HepG2 (cell line): ENCODE data around the gene PLEKHG5. TPM values are rescaled to one million over a fixed set of nuclear protein-coding genes. Genes with fewer than 3 reads are reported as not detected.

Experiments used
- CCAR2 ChIP-seq: fragments of 200-400 bp; formaldehyde crosslinking; optimal IDR thresholded peaks from 2 replicates; pipeline ENCODE3; 2018; ENCODE audit warnings: low read depth, mild to moderate bottlenecking, low read length, moderate library complexity
- CREM ChIP-seq, 2 experiments: sonication (generic) in 1 of 2; formaldehyde crosslinking in 1 of 2; IDR thresholded peaks; 2 replicates each; pipeline versions ENCODE4 v1.4.0 to v1.6.1; 2016 to 2020; ENCODE audit warnings: antibody characterized with exemption in 1 of 2, mild to moderate bottlenecking in 1 of 2, missing genetic modification reagents in 1 of 2
- ERF ChIP-seq: IDR thresholded peaks from 2 replicates; pipeline ENCODE4 v1.6.1; 2018; ENCODE audit warnings: missing biosample characterization, missing genetic modification reagents
- ESRRA ChIP-seq: sonication (generic); formaldehyde crosslinking; IDR thresholded peaks from 2 replicates; pipeline ENCODE4 v1.5.1; 2020; ENCODE audit warnings: mild to moderate bottlenecking, low read depth, missing genetic modification reagents
- GABPA ChIP-seq, 2 experiments: IDR thresholded peaks; 2 replicates each; pipeline ENCODE4 v1.6.1; 2011 to 2016; ENCODE audit warnings: low read depth in 2 of 2, low read length in 1 of 2, missing biosample characterization in 1 of 2, missing genetic modification characterization in 1 of 2
- HMG20A ChIP-seq: IDR thresholded peaks from 2 replicates; pipeline ENCODE4 v1.6.1; 2016; ENCODE audit warnings: borderline replicate concordance
- HNF4A ChIP-seq: sonication (generic); formaldehyde crosslinking; IDR thresholded peaks from 2 replicates; pipeline ENCODE4 v1.4.0; 2020; ENCODE audit warnings: missing genetic modification reagents
- HNRNPUL1 ChIP-seq: fragments of 200-400 bp; formaldehyde crosslinking; IDR thresholded peaks from 2 replicates; pipeline ENCODE4 v1.6.1; 2017; ENCODE audit warnings: low read depth, mild to moderate bottlenecking, low read length, moderate library complexity
- MATR3 ChIP-seq: sonication (generic); formaldehyde crosslinking; IDR thresholded peaks from 2 replicates; pipeline ENCODE4 v1.4.0; 2020; ENCODE audit warnings: missing genetic modification reagents
- MBD4 ChIP-seq: IDR thresholded peaks from 2 replicates; pipeline ENCODE4 v1.6.1; 2012; ENCODE audit warnings: low read length, inconsistent platforms, borderline replicate concordance
- RBM39 ChIP-seq: fragments of 200-400 bp; formaldehyde crosslinking; IDR thresholded peaks from one replicate; pipeline ENCODE4 v1.6.1; 2018; ENCODE audit warnings: antibody characterized with exemption, mild to moderate bottlenecking, low read depth, low read length; ENCODE audit not compliant: poor library complexity, severe bottlenecking
- SIX4 ChIP-seq: sonication (generic); formaldehyde crosslinking; IDR thresholded peaks from 2 replicates; pipeline ENCODE4 v1.4.0; 2020; ENCODE audit warnings: missing genetic modification reagents
- SP4 ChIP-seq: sonication (generic); formaldehyde crosslinking; IDR thresholded peaks from 2 replicates; pipeline ENCODE4 v1.8.1; 2023; ENCODE audit warnings: mild to moderate bottlenecking, missing genetic modification reagents
- TSC22D2 ChIP-seq: sonication (generic); formaldehyde crosslinking; IDR thresholded peaks from 2 replicates; pipeline ENCODE4 v1.5.1; 2020; ENCODE audit warnings: missing genetic modification reagents, mild to moderate bottlenecking, borderline replicate concordance
- ZNF136 ChIP-seq: sonication (generic); formaldehyde crosslinking; IDR thresholded peaks from 2 replicates; pipeline ENCODE4 v1.8.1; 2022; ENCODE audit warnings: low read depth, mild to moderate bottlenecking, moderate library complexity, missing genetic modification reagents
- ZNF230 ChIP-seq: sonication (generic); formaldehyde crosslinking; IDR thresholded peaks from 2 replicates; pipeline ENCODE4 v1.4.0; 2020; ENCODE audit warnings: mild to moderate bottlenecking, missing genetic modification reagents
- ZNF33A ChIP-seq: sonication (generic); formaldehyde crosslinking; IDR thresholded peaks from 2 replicates; pipeline ENCODE4 v1.5.1; 2020; ENCODE audit warnings: missing genetic modification reagents, mild to moderate bottlenecking, moderate library complexity, borderline replicate concordance
- ZNF460 ChIP-seq: sonication (generic); formaldehyde crosslinking; IDR thresholded peaks from 2 replicates; pipeline ENCODE4 v1.5.1; 2020; ENCODE audit warnings: missing genetic modification reagents, mild to moderate bottlenecking, borderline replicate concordance
- ZNF609 ChIP-seq: sonication (generic); formaldehyde crosslinking; IDR thresholded peaks from 2 replicates; pipeline ENCODE4 v1.4.0; 2020; ENCODE audit warnings: mild to moderate bottlenecking, missing genetic modification reagents, borderline replicate concordance
- ZNF678 ChIP-seq: sonication (generic); formaldehyde crosslinking; IDR thresholded peaks from 2 replicates; pipeline ENCODE4 v1.4.0; 2020; ENCODE audit warnings: mild to moderate bottlenecking, missing genetic modification reagents
- ZNF790 ChIP-seq: sonication (generic); formaldehyde crosslinking; IDR thresholded peaks from 2 replicates; pipeline ENCODE4 v1.8.0; 2022; ENCODE audit warnings: missing genetic modification reagents, mild to moderate bottlenecking, borderline replicate concordance
- ZNF841 ChIP-seq: sonication (generic); formaldehyde crosslinking; IDR thresholded peaks from 2 replicates; pipeline ENCODE4 v1.8.1; 2023; ENCODE audit warnings: missing genetic modification reagents, borderline replicate concordance
- polyA plus RNA-seq, 8 experiments: library from polyadenylated mRNA; depleted of rRNA in 3 of 8; stranded (reverse) in 7 of 8; unstranded in 1 of 8; fragments of >200 nt; fragmentation: Illumina TruSeq in 4 of 8; extraction: Trizol in 4 of 8; gene quantifications; 2 replicates each; pipeline versions ENCODE4 v1.2.1 to v1.2.3, GENCODE V29; 2011 to 2016; ENCODE audit warnings: low read depth in 4 of 8, missing spikeins in 1 of 8, mixed read lengths in 1 of 8; ENCODE audit not compliant: insufficient read depth in 1 of 8
- total RNA-seq, 5 experiments: library from RNA; depleted of rRNA; stranded (reverse); fragments of >200 nt; fragmentation: Illumina TruSeq; extraction: Trizol; gene quantifications; 2 replicates each; pipeline ENCODE4 v1.2.3, GENCODE V29; 2016; ENCODE audit warnings: low read depth in 1 of 5
- TF ChIP-seq, protein P1 (sequence below): sonication (generic); formaldehyde crosslinking; IDR thresholded peaks from 2 replicates; pipeline ENCODE4 v1.4.0; 2020; ENCODE audit warnings: missing genetic modification reagents, borderline replicate concordance

PLEKHG5 gene
- total and polyA plus RNA-seq, 2 of the 13 experiments (the other 11 are each of a cell fraction or from before 2014, with no cell fraction given): 1.9 to 3.5 TPM

DNA sequence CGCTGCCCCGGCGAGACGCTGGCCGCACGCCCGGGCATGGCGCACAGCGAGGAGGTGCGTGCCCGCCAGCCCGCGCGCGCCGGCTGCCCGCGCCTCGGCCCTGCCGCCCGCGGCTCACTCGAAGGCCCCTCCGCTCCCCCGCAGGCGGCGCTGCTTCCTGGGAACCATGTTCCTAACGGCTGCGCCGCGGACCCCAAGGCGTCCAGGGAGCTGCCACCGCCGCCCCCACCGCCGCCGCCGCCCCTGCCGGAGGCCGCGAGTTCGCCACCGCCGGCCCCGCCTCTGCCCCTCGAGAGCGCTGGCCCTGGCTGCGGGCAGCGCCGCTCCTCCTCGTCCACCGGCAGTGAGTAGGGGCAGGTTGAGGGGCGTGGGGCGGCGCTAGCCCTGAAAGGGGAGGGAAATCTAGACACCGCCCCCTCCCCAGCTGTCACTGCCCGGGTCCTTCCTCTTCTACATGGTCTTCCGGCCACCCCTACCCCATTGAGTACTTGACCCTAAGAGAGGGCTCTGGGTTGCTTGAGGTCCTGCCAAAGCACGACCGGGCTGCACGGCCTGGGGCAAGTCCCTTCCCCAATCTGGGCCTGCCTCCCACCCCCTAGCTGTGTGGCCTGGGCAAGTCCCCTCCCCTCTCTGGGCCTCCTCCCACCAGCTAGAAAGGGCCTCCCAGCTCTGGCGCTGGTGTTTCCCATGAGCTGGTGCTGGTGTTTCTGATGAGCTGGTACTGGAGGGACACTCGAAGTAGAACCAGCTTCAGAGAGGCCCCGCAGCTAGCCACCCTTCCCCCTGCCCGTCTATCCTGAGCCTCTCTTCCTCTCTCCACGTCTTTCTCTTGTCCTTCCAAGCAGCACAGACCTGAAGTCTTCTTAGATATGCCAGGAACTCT, 42.5 kb downstream of the PLEKHG5 start (continued):
- TF ChIP-seq ZNF609 (no peak), SP4 (peak; percentile 23; the same call in 1 of the 2 replicates), CREM (IDR thresholded peaks at IDR 0.05) (no peak), CREM (CRISPR knock-in tag; IDR thresholded peaks at IDR 0.05) (no peak), HNRNPUL1 (no peak), GABPA (IDR thresholded peaks at IDR 0.05; ENCODE audit: low read depth, low read length) (no peak), GABPA (CRISPR knock-in tag; IDR thresholded peaks at IDR 0.05; ENCODE audit: low read depth) (0 out of 2 replicates have a peak, but pooled peaks have one; percentile 9), ZNF33A (CRISPR knock-in tag) (no peak), RBM39 (no peak), MBD4 (no peak), ZNF136 (CRISPR knock-in tag) (no peak), ZNF841 (CRISPR knock-in tag) (no peak), HMG20A (no peak), SIX4 (CRISPR knock-in tag) (no peak), ESRRA (CRISPR knock-in tag) (no peak), HNF4A (no peak), MATR3 (CRISPR knock-in tag) (no peak), CCAR2 (no peak), ERF (CRISPR knock-in tag) (no peak), ZNF460 (CRISPR knock-in tag) (no peak), ZNF230 (CRISPR knock-in tag) (no peak), ZNF678 (CRISPR knock-in tag) (no peak), TSC22D2 (no peak), ZNF790 (0 out of 2 replicates have a peak, but pooled peaks have one; percentile 37)
- TF ChIP-seq, protein P1, sequence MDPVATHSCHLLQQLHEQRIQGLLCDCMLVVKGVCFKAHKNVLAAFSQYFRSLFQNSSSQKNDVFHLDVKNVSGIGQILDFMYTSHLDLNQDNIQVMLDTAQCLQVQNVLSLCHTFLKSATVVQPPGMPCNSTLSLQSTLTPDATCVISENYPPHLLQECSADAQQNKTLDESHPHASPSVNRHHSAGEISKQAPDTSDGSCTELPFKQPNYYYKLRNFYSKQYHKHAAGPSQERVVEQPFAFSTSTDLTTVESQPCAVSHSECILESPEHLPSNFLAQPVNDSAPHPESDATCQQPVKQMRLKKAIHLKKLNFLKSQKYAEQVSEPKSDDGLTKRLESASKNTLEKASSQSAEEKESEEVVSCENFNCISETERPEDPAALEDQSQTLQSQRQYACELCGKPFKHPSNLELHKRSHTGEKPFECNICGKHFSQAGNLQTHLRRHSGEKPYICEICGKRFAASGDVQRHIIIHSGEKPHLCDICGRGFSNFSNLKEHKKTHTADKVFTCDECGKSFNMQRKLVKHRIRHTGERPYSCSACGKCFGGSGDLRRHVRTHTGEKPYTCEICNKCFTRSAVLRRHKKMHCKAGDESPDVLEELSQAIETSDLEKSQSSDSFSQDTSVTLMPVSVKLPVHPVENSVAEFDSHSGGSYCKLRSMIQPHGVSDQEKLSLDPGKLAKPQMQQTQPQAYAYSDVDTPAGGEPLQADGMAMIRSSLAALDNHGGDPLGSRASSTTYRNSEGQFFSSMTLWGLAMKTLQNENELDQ (CRISPR knock-in tag): no peak
